Measurements from ENCODE around the gene KLHL36.
"Not testable (repeated sequence)": the region's sequence is repeated elsewhere in the genome, so short reads cannot be mapped to it uniquely, and the experiment has no call there.

Gene KLHL36

DNA sequence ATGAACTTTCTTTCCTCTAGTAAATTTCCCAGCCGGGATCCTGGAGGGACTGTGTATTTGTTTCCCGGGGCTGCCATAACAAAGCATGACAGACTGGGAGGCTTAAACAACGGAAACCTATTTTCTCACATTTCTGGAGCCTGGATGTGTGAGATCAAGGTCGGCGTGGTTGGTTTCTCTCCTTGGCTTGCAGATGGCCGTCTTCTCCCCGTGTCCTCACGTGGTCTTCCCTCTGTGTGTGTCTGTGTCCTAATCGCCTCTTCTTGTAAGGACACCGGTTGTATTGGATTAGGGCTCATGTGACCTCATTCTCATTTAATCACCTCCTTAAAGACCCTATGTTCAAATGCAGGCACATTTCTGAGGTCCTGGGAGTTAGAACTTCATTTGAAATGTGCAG lies 29.5 kb downstream of the KLHL36 start:
- Mint-ChIP-seq H3K27ac (no peak overlapping the region), H3K9me3 (no peaks in the 10 kb centered on the region), H3K27me3 (no peaks in the 10 kb centered on the region), H3K4me3 (no peak overlapping the region), H3K4me1 (peaks cover 10 to 11% of the 10 kb centered on the region in 2 donors), H3K36me3 (no peaks in the 10 kb centered on the region)
- DNase-seq: no peak
- no peak for ATAC-seq (replicated peaks)

DNA sequence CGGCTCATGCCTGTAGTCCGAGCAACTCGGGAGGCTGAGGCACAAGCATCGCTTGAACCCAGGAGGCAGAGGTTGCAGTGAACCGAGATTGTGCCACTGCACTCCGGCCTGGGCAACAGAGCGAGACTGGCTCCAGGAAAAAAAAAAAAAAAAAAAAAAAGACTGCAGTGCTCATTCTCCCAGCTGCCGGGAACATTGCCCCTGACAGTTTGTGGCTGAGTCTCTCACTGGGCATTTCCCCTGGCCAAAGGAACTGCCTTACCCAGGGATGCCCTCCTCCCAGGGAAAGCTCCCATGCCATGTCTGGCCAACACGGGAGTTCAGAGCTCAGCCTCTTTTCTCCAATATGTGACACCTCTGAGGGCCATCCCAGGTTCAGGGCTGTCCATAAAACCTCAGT lies 30.2 kb downstream of the KLHL36 start:
- no peak for ATAC-seq (replicated peaks)
- no peaks in the 10 kb centered on the region for H3K36me3 Mint-ChIP-seq
- H3K4me1 Mint-ChIP-seq: peaks cover 3 to 4% of the 10 kb centered on the region in 2 donors
- no peak overlapping the region for H3K4me3 Mint-ChIP-seq
- no peak for DNase-seq
- no peaks in the 10 kb centered on the region for H3K9me3 Mint-ChIP-seq
- no peak overlapping the region for H3K27ac Mint-ChIP-seq
- no peaks in the 10 kb centered on the region for H3K27me3 Mint-ChIP-seq

DNA sequence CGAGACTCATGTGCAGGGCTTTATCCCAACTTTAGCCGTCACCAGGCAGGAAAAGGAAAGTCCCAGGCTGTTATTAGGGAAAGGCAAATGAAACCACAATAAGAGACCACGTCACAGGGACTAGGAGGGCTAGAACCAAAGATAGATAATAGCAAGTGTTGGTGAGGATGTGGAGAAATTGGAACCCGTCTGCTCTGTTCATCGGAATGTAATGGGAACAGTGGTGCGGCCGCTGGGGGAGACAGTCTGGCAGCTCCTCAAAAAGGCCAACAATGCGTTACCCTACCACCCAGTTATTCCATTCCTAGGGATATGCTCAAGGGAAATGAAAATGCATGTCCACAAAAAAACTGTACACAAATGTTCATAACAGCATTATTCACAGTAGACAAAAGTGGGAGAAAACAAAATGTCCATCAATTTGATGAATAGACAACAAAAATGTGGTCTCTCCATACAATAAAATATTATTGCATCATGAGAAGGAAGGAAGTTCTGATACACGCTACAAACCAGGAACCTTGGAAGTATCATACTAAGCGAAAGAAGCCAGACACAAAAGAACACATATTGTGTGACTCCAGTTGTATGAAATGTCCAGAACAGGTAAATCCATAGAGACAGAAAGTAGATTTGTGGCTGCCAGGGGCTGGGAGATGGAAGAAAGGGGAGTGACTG lies 32.0 kb downstream of the KLHL36 start:
- no peak overlapping the region for H3K27ac Mint-ChIP-seq
- peaks cover 8 to 13% of the 10 kb centered on the region in 2 donors for H3K27me3 Mint-ChIP-seq
- no peaks in the 10 kb centered on the region for H3K36me3 Mint-ChIP-seq

DNA sequence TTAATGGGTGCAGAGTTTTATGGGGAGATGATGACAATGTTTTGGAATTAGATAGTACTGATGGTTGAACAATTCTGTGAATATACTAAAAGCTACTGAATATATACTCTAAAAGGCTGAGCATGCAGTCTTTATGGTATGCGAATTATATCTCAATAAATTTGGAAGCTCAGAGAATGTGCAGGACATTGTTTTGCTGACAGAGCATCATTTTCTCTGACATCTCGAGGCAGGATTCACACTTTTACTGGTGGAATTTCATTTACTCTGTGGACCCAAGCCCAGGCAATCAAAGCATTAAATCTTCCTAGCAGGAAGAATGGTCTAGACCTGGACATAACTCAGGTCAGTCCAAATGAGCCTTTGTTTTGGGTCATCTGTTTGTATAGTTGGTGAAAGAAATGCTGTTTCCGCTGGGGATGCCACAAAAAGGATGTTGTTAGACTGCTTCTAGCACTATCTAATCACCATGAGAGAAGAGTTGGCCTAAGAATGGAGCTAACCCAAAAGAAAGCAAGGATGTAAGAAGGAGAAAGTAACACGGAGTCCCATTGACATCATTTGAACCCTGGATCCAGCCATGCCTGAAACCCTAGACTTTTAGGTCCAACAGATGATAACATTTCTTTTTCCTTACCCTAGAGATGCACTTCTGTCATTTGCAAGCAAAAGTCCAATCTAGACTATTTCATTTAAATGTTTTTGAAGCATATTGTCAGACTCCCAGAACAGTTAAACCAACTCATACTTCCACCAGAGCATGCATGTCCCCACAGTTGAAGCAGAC lies 32.7 kb downstream of the KLHL36 start:
- no peak overlapping the region for H3K4me3 Mint-ChIP-seq

More for the DNA sequence above, 32.0 kb downstream of the KLHL36 start:
- no peak for ATAC-seq (replicated peaks)
- Mint-ChIP-seq H3K4me3 (no peak overlapping the region), H3K9me3 (no peaks in the 10 kb centered on the region), H3K4me1 (peaks cover 0 to 1% of the 10 kb centered on the region in 2 donors)
- no peak for DNase-seq

DNA sequence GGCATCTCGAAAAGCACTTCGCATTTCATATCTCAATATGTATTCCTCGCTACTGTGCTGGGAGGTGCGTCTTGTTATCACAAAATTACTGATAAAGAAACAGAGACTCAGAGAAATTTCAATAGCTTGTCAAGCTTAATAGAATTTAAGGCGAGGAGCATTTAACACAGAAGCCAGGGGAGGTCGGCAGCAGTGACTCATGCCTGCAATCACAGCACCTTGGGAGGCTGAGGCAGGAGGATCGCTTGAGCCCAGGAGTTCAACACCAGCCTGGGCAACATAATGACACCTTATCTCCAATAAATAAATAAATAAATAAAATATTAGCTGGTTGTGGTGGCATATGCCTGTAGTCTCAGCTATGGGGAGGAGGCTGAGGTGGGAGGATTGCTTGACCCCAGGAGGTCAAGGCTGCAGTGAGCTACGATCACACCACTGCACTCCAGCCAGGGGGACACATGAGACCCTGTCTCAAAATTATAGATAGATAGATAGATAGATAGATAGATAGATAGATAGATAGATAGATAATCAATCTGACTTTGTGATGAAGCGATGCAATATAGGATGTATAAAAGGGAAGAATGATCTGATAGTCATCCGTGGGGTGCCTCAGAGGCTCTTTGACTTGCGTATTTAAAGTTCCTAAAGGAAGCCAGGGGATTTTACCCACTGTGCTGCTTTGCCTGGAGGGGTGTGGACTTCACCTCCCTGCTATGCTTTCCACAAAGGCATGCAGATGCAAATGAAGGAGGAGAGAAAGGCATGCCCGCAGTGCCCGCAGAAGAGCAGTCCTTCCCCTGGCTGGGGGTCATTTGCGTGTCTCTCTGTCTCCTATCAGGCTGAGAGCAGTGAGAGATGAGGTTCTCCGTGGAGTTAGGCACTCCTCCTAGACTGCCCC lies 35.6 kb downstream of the KLHL36 start:
- Mint-ChIP-seq H3K27ac (no peak overlapping the region), H3K9me3 (peaks cover 0 to 10% of the 10 kb centered on the region in 2 donors), H3K36me3 (peaks cover 9 to 11% of the 10 kb centered on the region in 2 donors), H3K27me3 (peaks cover 8 to 13% of the 10 kb centered on the region in 2 donors), H3K4me3 (no peak overlapping the region), H3K4me1 (peaks cover 14 to 23% of the 10 kb centered on the region in 2 donors)
- ATAC-seq (replicated peaks): no peak
- DNase-seq: no peak

More for the DNA sequence above, 32.7 kb downstream of the KLHL36 start:
- peaks cover 8 to 13% of the 10 kb centered on the region in 2 donors for H3K27me3 Mint-ChIP-seq
- no peaks in the 10 kb centered on the region for H3K9me3 Mint-ChIP-seq
- no peak for DNase-seq
- H3K4me1 Mint-ChIP-seq: peaks cover 0 to 1% of the 10 kb centered on the region in 2 donors
- H3K27ac Mint-ChIP-seq: no peak overlapping the region
- no peak for ATAC-seq (replicated peaks)
- H3K36me3 Mint-ChIP-seq: no peaks in the 10 kb centered on the region

DNA sequence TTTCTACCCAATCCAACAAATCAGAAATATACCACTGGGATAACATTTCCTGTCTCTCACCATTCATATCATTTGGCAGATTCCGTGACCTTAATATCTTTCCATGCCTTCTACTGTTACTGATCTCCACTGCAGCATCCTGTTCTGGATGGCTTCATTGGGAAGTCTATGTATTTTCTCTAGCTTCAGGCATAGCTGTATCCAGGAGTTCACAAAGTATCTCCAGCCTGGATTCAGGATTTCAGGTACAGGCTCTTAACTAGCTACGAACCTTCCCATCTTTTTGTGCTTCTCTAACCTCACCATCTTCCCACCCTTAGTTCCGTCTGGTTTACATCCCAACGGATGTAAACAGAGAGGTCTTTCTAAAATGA lies 36.3 kb downstream of the KLHL36 start:
- Mint-ChIP-seq H3K4me3 (no peak overlapping the region), H3K27ac (no peak overlapping the region), H3K27me3 (peaks cover 8 to 13% of the 10 kb centered on the region in 2 donors), H3K9me3 (peaks cover 0 to 10% of the 10 kb centered on the region in 2 donors), H3K4me1 (peaks cover 16 to 24% of the 10 kb centered on the region in 2 donors), H3K36me3 (peaks cover 9 to 11% of the 10 kb centered on the region in 2 donors)
- ATAC-seq (replicated peaks) (no peak), DNase-seq (no peak)

DNA sequence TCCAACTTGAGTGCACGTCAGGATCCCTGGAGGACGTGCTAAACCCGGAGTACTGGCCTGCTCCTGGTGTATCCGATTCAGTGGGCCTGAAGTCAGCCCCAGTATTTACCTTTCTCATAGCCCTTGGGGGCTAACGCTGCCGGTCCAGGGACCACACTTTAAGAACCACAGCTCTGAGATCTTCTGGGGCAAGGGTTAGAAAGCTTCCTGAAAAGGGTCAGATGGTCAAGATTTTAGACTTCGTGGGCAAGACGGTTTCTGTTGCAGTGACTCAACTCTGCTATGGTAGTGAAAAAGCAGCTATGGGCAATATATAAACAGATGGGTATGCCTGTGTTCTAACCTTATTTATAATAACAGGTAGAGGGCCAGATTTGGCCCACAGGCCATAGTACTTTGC lies 36.9 kb downstream of the KLHL36 start:
- H3K36me3 Mint-ChIP-seq: peaks cover 9 to 11% of the 10 kb centered on the region in 2 donors
- peaks cover 0 to 10% of the 10 kb centered on the region in 2 donors for H3K9me3 Mint-ChIP-seq
- no peak overlapping the region for H3K4me3 Mint-ChIP-seq
- peaks cover 16 to 24% of the 10 kb centered on the region in 2 donors for H3K4me1 Mint-ChIP-seq
- ATAC-seq (replicated peaks): no peak
- H3K27ac Mint-ChIP-seq: no peak overlapping the region
- H3K27me3 Mint-ChIP-seq: peaks cover 8 to 13% of the 10 kb centered on the region in 2 donors
- no peak for DNase-seq

DNA sequence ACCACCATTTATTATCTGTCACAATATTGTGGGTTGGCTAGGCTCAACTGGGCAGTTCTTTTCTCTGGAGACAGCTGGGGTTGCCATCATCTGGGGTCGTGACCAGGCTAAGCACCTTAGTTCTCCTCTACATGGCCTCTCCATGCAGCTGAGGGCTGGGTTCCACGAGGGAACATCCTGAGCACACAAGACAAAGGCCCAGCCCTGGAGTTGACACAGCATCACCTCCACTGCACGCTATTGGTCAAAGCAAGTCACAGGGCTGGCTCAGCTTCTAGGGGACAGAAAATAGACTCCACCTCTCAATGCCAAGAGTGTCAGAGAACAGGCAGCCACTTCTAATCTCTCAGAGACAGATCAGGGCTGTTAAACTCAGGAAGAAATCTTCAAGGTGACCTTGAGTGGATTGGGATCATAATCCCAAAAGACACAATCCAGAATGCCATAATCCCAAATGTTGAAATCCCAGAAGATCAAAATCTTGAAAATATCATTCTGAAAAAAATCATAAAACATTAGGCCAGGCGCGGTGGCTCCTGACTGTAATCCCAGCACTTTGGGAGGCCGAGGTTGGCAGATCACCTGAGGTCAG lies 38.5 kb downstream of the KLHL36 start:
- Mint-ChIP-seq H3K27me3 (peaks cover 8 to 13% of the 10 kb centered on the region in 2 donors), H3K4me1 (peaks cover 16 to 24% of the 10 kb centered on the region in 2 donors), H3K9me3 (peaks cover 0 to 10% of the 10 kb centered on the region in 2 donors), H3K27ac (peak overlapping the region; percentile 56), H3K36me3 (peaks cover 9 to 13% of the 10 kb centered on the region in 2 donors), H3K4me3 (peak overlapping the region; percentile 21 to 41)
- DNase-seq (no peak), ATAC-seq (replicated peaks) (no peak)

DNA sequence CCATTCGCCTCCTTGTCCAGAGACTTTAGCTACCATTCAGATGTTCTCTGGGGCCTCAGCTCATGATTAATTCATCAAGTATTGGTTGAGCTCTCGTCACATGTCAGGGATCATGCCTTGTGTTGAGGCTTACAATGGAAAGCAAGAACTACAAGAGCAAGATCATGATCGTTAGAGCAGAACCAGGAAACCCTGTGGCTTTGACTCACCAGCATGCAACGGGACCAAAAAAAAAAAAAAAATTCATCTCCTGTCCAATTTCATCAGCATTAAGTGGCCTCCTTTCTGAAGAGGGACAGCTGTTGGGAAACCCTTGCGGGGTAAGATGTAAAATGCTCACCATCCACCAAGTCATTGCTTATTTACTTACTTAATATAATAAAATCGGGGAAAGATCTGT lies 39.4 kb downstream of the KLHL36 start:
- Mint-ChIP-seq H3K4me1 (peaks cover 19 to 24% of the 10 kb centered on the region in 2 donors), H3K9me3 (peaks cover 3 to 12% of the 10 kb centered on the region in 2 donors), H3K27ac (peak overlapping the region; percentile 88), H3K27me3 (peaks cover 8 to 13% of the 10 kb centered on the region in 2 donors), H3K4me3 (peak overlapping the region; percentile 28 to 53), H3K36me3 (peaks cover 9 to 13% of the 10 kb centered on the region in 2 donors)
- DNase-seq (peak; percentile 50), ATAC-seq (replicated peaks) (peak; percentile 98 to 100)

DNA sequence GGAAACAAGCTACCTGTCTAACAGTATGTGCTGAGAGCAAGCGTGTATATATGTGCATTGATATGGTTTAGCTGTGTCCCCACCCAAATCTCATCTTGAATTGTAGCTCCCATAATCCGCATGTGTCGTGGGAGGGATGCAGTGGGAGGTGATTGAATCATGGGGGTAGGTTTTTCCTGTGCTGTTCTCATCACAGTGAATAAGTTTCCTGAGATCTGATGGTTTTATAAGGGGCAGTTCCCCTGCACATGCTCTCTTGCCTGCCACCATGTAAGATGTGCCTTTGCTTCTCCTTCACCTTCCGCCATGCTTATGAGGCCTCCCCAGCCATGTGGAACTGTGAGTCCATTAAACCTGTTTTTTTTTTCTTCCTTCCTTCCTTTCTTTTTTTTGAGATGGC lies 39.9 kb downstream of the KLHL36 start:
- Mint-ChIP-seq H3K9me3 (peaks cover 3 to 12% of the 10 kb centered on the region in 2 donors), H3K4me1 (peaks cover 19 to 24% of the 10 kb centered on the region in 2 donors), H3K27me3 (peaks cover 8 to 13% of the 10 kb centered on the region in 2 donors), H3K27ac (peak overlapping the region; percentile 75), H3K36me3 (peaks cover 9 to 13% of the 10 kb centered on the region in 2 donors)
- H3K4me3 Mint-ChIP-seq, DNase-seq: not testable (repeated sequence)
- peak; percentile 22 to 30 for ATAC-seq (replicated peaks)

DNA sequence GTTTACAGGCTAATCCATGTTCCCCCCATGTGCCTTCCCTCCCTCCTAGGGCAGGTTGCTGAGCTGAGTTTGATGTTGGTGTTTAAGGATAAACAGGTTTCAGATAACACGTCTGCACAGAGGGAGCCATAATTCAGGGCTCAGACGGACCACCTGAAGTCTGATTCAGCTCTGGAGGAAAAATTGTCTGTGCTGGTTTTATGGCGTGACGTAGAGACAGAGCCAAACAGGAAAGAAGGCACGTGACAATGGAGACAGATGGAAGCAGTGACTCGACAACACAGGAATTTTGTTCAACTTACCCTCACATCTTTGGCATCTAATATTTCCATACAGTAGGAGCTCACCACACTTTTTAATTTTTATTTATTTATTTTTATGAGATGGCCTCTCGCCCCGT lies 40.8 kb downstream of the KLHL36 start:
- ATAC-seq (replicated peaks) (no peak), DNase-seq (no peak)
- peaks cover 19 to 24% of the 10 kb centered on the region in 2 donors for H3K4me1 Mint-ChIP-seq
- peak overlapping the region in 1 of 2 donors; percentile 19 for H3K4me3 Mint-ChIP-seq
- peaks cover 8 to 10% of the 10 kb centered on the region in 2 donors for H3K27me3 Mint-ChIP-seq
- peaks cover 3 to 12% of the 10 kb centered on the region in 2 donors for H3K9me3 Mint-ChIP-seq
- peaks cover 9 to 13% of the 10 kb centered on the region in 2 donors for H3K36me3 Mint-ChIP-seq
- peak overlapping the region; percentile 14 for H3K27ac Mint-ChIP-seq

DNA sequence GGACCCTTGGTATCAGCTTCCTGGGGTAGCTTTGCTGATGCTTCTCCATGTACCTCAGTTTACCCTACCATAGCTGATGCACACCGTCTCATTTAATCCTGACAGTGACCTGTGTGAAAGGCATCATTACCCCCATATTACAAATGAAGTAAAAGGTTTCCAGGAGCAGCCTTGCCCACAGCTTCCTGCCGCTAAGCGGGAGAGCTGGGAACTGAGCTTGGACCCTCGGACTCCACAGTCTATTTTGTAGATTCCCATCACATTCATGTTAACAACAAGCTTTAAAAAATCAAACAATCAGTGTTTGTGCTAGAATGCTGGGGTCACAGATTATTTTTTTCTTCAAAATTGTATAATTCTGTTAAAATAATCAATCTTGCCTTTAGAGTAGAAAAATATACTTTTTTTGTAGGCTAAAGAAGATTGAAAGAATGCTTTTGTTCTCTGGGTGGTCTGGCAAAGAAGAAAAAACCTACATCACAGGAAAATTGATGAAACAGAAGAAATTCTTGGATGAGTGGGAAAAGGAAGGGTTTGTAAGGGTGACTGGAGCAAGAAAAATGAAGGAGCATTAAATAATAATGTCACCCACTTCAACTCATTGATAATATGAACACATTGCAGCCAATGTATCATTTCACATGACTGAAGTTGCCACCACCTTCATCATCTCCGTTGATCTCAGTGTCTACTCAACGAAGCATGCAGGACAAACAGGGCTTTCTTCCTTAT lies 41.9 kb downstream of the KLHL36 start:
- Mint-ChIP-seq H3K27me3 (no peaks in the 10 kb centered on the region), H3K9me3 (peaks cover 3 to 12% of the 10 kb centered on the region in 2 donors), H3K4me3 (no peak overlapping the region), H3K36me3 (peaks cover 9 to 13% of the 10 kb centered on the region in 2 donors), H3K4me1 (peaks cover 18 to 24% of the 10 kb centered on the region in 2 donors), H3K27ac (no peak overlapping the region)
- no peak for DNase-seq
- no peak for ATAC-seq (replicated peaks)

All from stimulated activated naive B cell treated with anti-CD40 and anti-IgM and Interleukin-4, amounts not matched to agents 10 μg/mL and 1 μg/mL and 100 μg/mL, for 72 hours (primary cell).